Measurements from ENCODE around the gene NELL1.

NELL1 gene

GRCh38 chr11:20912922-20913512, 243.6 kb downstream of the NELL1 start:
- Histone ChIP-seq H3K9ac (ENCODE audit: low read depth, low read length) (no peak overlapping the region), H3K9me3 (ENCODE audit: insufficient read depth, low read depth, low read length) (no peaks in the 10 kb centered on the region; the same call in 1 of the 2 replicates), H3K27me3 (ENCODE audit: insufficient read depth, low read length) (no peaks in the 10 kb centered on the region), H3K4me1 (ENCODE audit: insufficient read depth, low read length) (peaks cover 38% of the 10 kb centered on the region), H3K4me3 (ENCODE audit: low read length) (peak overlapping the region; percentile 12; the same call in 1 of the 2 replicates), H3K36me3 (ENCODE audit: insufficient read depth, low read length) (no peaks in the 10 kb centered on the region), H3K27ac (ENCODE audit: low read depth, low read length) (peak overlapping the region; percentile 14; the same call in 1 of the 2 replicates)
- WGBS: 9% methylated on average over 4 of the region's 4 CpGs

GRCh38 chr11:20917306-20917705, 247.9 kb downstream of the NELL1 start:
- no peak overlapping the region for H3K27ac ChIP-seq (ENCODE audit: low read depth, low read length)
- no peak overlapping the region for H3K9ac ChIP-seq (ENCODE audit: low read depth, low read length)
- no peaks in the 10 kb centered on the region for H3K36me3 ChIP-seq (ENCODE audit: insufficient read depth, low read length)
- peaks cover 34% of the 10 kb centered on the region for H3K4me1 ChIP-seq (ENCODE audit: insufficient read depth, low read length)
- H3K9me3 ChIP-seq (ENCODE audit: insufficient read depth, low read depth, low read length): no peaks in the 10 kb centered on the region
- H3K27me3 ChIP-seq (ENCODE audit: insufficient read depth, low read length): no peaks in the 10 kb centered on the region
- no peak overlapping the region for H3K4me3 ChIP-seq (ENCODE audit: low read length)

GRCh38 chr11:20926799-20927540, 257.6 kb downstream of the NELL1 start:
- Histone ChIP-seq H3K27me3 (ENCODE audit: insufficient read depth, low read length) (no peaks in the 10 kb centered on the region), H3K36me3 (ENCODE audit: insufficient read depth, low read length) (no peaks in the 10 kb centered on the region), H3K4me1 (ENCODE audit: insufficient read depth, low read length) (no peaks in the 10 kb centered on the region), H3K9ac (ENCODE audit: low read depth, low read length) (no peak overlapping the region), H3K27ac (ENCODE audit: low read depth, low read length) (no peak overlapping the region), H3K4me3 (ENCODE audit: low read length) (no peak overlapping the region), H3K9me3 (ENCODE audit: insufficient read depth, low read depth, low read length) (no peaks in the 10 kb centered on the region)
- WGBS: 91% methylated on average over 4 of the region's 4 CpGs

GRCh38 chr11:20931029-20931428, 261.6 kb downstream of the NELL1 start:
- Histone ChIP-seq H3K9me3 (ENCODE audit: insufficient read depth, low read depth, low read length) (no peaks in the 10 kb centered on the region), H3K27me3 (ENCODE audit: insufficient read depth, low read length) (no peaks in the 10 kb centered on the region), H3K27ac (ENCODE audit: low read depth, low read length) (no peak overlapping the region), H3K36me3 (ENCODE audit: insufficient read depth, low read length) (no peaks in the 10 kb centered on the region), H3K4me3 (ENCODE audit: low read length) (no peak overlapping the region), H3K4me1 (ENCODE audit: insufficient read depth, low read length) (no peaks in the 10 kb centered on the region), H3K9ac (ENCODE audit: low read depth, low read length) (no peak overlapping the region)
- 88% methylated on average over 3 of the region's 3 CpGs for WGBS

GRCh38 chr11:20933086-20933485, 263.7 kb downstream of the NELL1 start:
- H3K27ac ChIP-seq (ENCODE audit: low read depth, low read length): no peak overlapping the region
- H3K36me3 ChIP-seq (ENCODE audit: insufficient read depth, low read length): no peaks in the 10 kb centered on the region
- H3K4me1 ChIP-seq (ENCODE audit: insufficient read depth, low read length): no peaks in the 10 kb centered on the region
- no peaks in the 10 kb centered on the region for H3K9me3 ChIP-seq (ENCODE audit: insufficient read depth, low read depth, low read length)
- H3K4me3 ChIP-seq (ENCODE audit: low read length): no peak overlapping the region
- WGBS: 87% methylated on average over 3 of the region's 3 CpGs
- no peaks in the 10 kb centered on the region for H3K27me3 ChIP-seq (ENCODE audit: insufficient read depth, low read length)
- H3K9ac ChIP-seq (ENCODE audit: low read depth, low read length): no peak overlapping the region

- Histone ChIP-seq H3K9ac (ENCODE audit: low read depth, low read length) (no peak overlapping the region), H3K4me3 (ENCODE audit: low read length) (no peak overlapping the region), H3K4me1 (ENCODE audit: insufficient read depth, low read length) (no peaks in the 10 kb centered on the region), H3K27me3 (ENCODE audit: insufficient read depth, low read length) (no peaks in the 10 kb centered on the region), H3K36me3 (ENCODE audit: insufficient read depth, low read length) (no peaks in the 10 kb centered on the region), H3K9me3 (ENCODE audit: insufficient read depth, low read depth, low read length) (no peaks in the 10 kb centered on the region), H3K27ac (ENCODE audit: low read depth, low read length) (no peak overlapping the region)
- WGBS: 94% methylated on average over 3 of the region's 3 CpGs
Observed at GRCh38 chr11:20933958-20934357, 264.6 kb downstream of the NELL1 start.

GRCh38 chr11:20934516-20934915, 265.1 kb downstream of the NELL1 start:
- Histone ChIP-seq H3K4me3 (ENCODE audit: low read length) (no peak overlapping the region), H3K27ac (ENCODE audit: low read depth, low read length) (no peak overlapping the region), H3K9ac (ENCODE audit: low read depth, low read length) (no peak overlapping the region), H3K36me3 (ENCODE audit: insufficient read depth, low read length) (no peaks in the 10 kb centered on the region), H3K27me3 (ENCODE audit: insufficient read depth, low read length) (no peaks in the 10 kb centered on the region), H3K4me1 (ENCODE audit: insufficient read depth, low read length) (no peaks in the 10 kb centered on the region), H3K9me3 (ENCODE audit: insufficient read depth, low read depth, low read length) (no peaks in the 10 kb centered on the region)
- 93% methylated on average over 2 of the region's 2 CpGs for WGBS

- Histone ChIP-seq H3K4me3 (ENCODE audit: low read length) (no peak overlapping the region), H3K9ac (ENCODE audit: low read depth, low read length) (no peak overlapping the region), H3K9me3 (ENCODE audit: insufficient read depth, low read depth, low read length) (no peaks in the 10 kb centered on the region), H3K36me3 (ENCODE audit: insufficient read depth, low read length) (no peaks in the 10 kb centered on the region), H3K27me3 (ENCODE audit: insufficient read depth, low read length) (no peaks in the 10 kb centered on the region), H3K4me1 (ENCODE audit: insufficient read depth, low read length) (no peaks in the 10 kb centered on the region), H3K27ac (ENCODE audit: low read depth, low read length) (no peak overlapping the region)
- WGBS: 84% methylated on average over 6 of the region's 7 CpGs
Observed at GRCh38 chr11:20937826-20938225, 268.4 kb downstream of the NELL1 start.

- no peak overlapping the region for H3K4me3 ChIP-seq (ENCODE audit: low read length)
- no peaks in the 10 kb centered on the region for H3K27me3 ChIP-seq (ENCODE audit: insufficient read depth, low read length)
- H3K9me3 ChIP-seq (ENCODE audit: insufficient read depth, low read depth, low read length): no peaks in the 10 kb centered on the region
- 90% methylated on average over 2 of the region's 2 CpGs for WGBS
- H3K9ac ChIP-seq (ENCODE audit: low read depth, low read length): no peak overlapping the region
- H3K27ac ChIP-seq (ENCODE audit: low read depth, low read length): no peak overlapping the region
- H3K4me1 ChIP-seq (ENCODE audit: insufficient read depth, low read length): peaks cover 13% of the 10 kb centered on the region
- H3K36me3 ChIP-seq (ENCODE audit: insufficient read depth, low read length): no peaks in the 10 kb centered on the region
Observed at GRCh38 chr11:20949585-20949984, 280.2 kb downstream of the NELL1 start.

GRCh38 chr11:20962581-20962980, 293.2 kb downstream of the NELL1 start:
- H3K4me3 ChIP-seq (ENCODE audit: low read length): no peak overlapping the region
- no peak overlapping the region for H3K27ac ChIP-seq (ENCODE audit: low read depth, low read length)
- no peaks in the 10 kb centered on the region for H3K36me3 ChIP-seq (ENCODE audit: insufficient read depth, low read length)
- H3K4me1 ChIP-seq (ENCODE audit: insufficient read depth, low read length): peaks cover 19% of the 10 kb centered on the region
- H3K9ac ChIP-seq (ENCODE audit: low read depth, low read length): no peak overlapping the region
- H3K27me3 ChIP-seq (ENCODE audit: insufficient read depth, low read length): no peaks in the 10 kb centered on the region
- WGBS: 100% methylated on average over 1 of the region's 1 CpG
- no peaks in the 10 kb centered on the region for H3K9me3 ChIP-seq (ENCODE audit: insufficient read depth, low read depth, low read length)

- H3K27ac ChIP-seq (ENCODE audit: low read depth, low read length): no peak overlapping the region
- no peaks in the 10 kb centered on the region for H3K27me3 ChIP-seq (ENCODE audit: insufficient read depth, low read length)
- no peak overlapping the region for H3K9ac ChIP-seq (ENCODE audit: low read depth, low read length)
- peaks cover 19% of the 10 kb centered on the region for H3K4me1 ChIP-seq (ENCODE audit: insufficient read depth, low read length)
- WGBS: 95% methylated on average over 5 of the region's 5 CpGs
- no peaks in the 10 kb centered on the region for H3K9me3 ChIP-seq (ENCODE audit: insufficient read depth, low read depth, low read length)
- no peaks in the 10 kb centered on the region for H3K36me3 ChIP-seq (ENCODE audit: insufficient read depth, low read length)
- H3K4me3 ChIP-seq (ENCODE audit: low read length): no peak overlapping the region
Observed at GRCh38 chr11:20963596-20963995, 294.2 kb downstream of the NELL1 start.

All from HUES64 (cell line).